Measurements from ENCODE around the gene CCDC134.

Gene CCDC134

GRCh38 chr22:41810022-41810421, 9.5 kb downstream of the CCDC134 start:
- H3K4me3 Mint-ChIP-seq = no peak overlapping the region

GRCh38 chr22:41812805-41813545, 12.5 kb downstream of the CCDC134 start:
- Mint-ChIP-seq H3K9me3 (no peaks in the 10 kb centered on the region), H3K36me3 (peaks cover 53% of the 10 kb centered on the region)
- ATAC-seq = no peak

More at GRCh38 chr22:41810022-41810421, 9.5 kb downstream of the CCDC134 start:
- ATAC-seq = no peak
- H3K9me3 Mint-ChIP-seq = no peaks in the 10 kb centered on the region
- peaks cover 37% of the 10 kb centered on the region for H3K36me3 Mint-ChIP-seq
- no peak for DNase-seq (ENCODE audit: low spot score in 2 of 2)
- no peak overlapping the region for H3K27ac Mint-ChIP-seq
- H3K4me1 Mint-ChIP-seq = peaks cover 1% of the 10 kb centered on the region

GRCh38 chr22:41813726-41814410, 13.4 kb downstream of the CCDC134 start:
- H3K36me3 Mint-ChIP-seq = peaks cover 52% of the 10 kb centered on the region
- DNase-seq (ENCODE audit: low spot score in 2 of 2) = no peak
- H3K27ac Mint-ChIP-seq = peak overlapping the region; percentile 23
- H3K9me3 Mint-ChIP-seq = no peaks in the 10 kb centered on the region
- ATAC-seq = no peak
- H3K4me1 Mint-ChIP-seq = no peaks in the 10 kb centered on the region
- H3K4me3 Mint-ChIP-seq = no peak overlapping the region

More at GRCh38 chr22:41812805-41813545, 12.5 kb downstream of the CCDC134 start:
- H3K4me1 Mint-ChIP-seq = no peaks in the 10 kb centered on the region
- no peak for DNase-seq (ENCODE audit: low spot score in 2 of 2)
- no peak overlapping the region for H3K27ac Mint-ChIP-seq
- no peak overlapping the region for H3K4me3 Mint-ChIP-seq

- Mint-ChIP-seq H3K9me3 (no peaks in the 10 kb centered on the region), H3K4me1 (peaks cover 3% of the 10 kb centered on the region), H3K27ac (no peak overlapping the region), H3K4me3 (no peak overlapping the region), H3K36me3 (peaks cover 34% of the 10 kb centered on the region)
- ATAC-seq (no peak), DNase-seq (ENCODE audit: low spot score in 2 of 2) (no peak)
Measured at GRCh38 chr22:41815716-41816115, 15.2 kb downstream of the CCDC134 start.

- Mint-ChIP-seq H3K4me1 (peaks cover 7% of the 10 kb centered on the region), H3K27ac (no peak overlapping the region), H3K4me3 (no peak overlapping the region), H3K9me3 (no peaks in the 10 kb centered on the region), H3K36me3 (peaks cover 29% of the 10 kb centered on the region)
- DNase-seq (ENCODE audit: low spot score in 2 of 2) (no peak), ATAC-seq (no peak)
Measured at GRCh38 chr22:41816241-41816640, 15.8 kb downstream of the CCDC134 start.

- H3K4me3 Mint-ChIP-seq = no peak overlapping the region
- no peak for ATAC-seq
- no peaks in the 10 kb centered on the region for H3K9me3 Mint-ChIP-seq
- no peak for DNase-seq (ENCODE audit: low spot score in 2 of 2)
- no peak overlapping the region for H3K27ac Mint-ChIP-seq
- peaks cover 33% of the 10 kb centered on the region for H3K36me3 Mint-ChIP-seq
- peaks cover 13% of the 10 kb centered on the region for H3K4me1 Mint-ChIP-seq
Measured at GRCh38 chr22:41816871-41817270, 16.4 kb downstream of the CCDC134 start.

GRCh38 chr22:41818011-41818410, 17.5 kb downstream of the CCDC134 start:
- H3K27ac Mint-ChIP-seq = no peak overlapping the region
- ATAC-seq = no peak
- no peak overlapping the region for H3K4me3 Mint-ChIP-seq
- H3K4me1 Mint-ChIP-seq = peaks cover 24% of the 10 kb centered on the region
- H3K36me3 Mint-ChIP-seq = peaks cover 40% of the 10 kb centered on the region
- H3K9me3 Mint-ChIP-seq = no peaks in the 10 kb centered on the region
- no peak for DNase-seq (ENCODE audit: low spot score in 2 of 2)

- no peak for ATAC-seq
- peaks cover 46% of the 10 kb centered on the region for H3K36me3 Mint-ChIP-seq
Measured at GRCh38 chr22:41818596-41818995, 18.1 kb downstream of the CCDC134 start.

GRCh38 chr22:41819257-41819656, 18.8 kb downstream of the CCDC134 start:
- Mint-ChIP-seq H3K4me3 (no peak overlapping the region), H3K27ac (peak overlapping the region; percentile 74)
- DNase-seq (ENCODE audit: low spot score in 2 of 2) = no peak

More at GRCh38 chr22:41818596-41818995, 18.1 kb downstream of the CCDC134 start:
- H3K9me3 Mint-ChIP-seq = no peaks in the 10 kb centered on the region
- peaks cover 27% of the 10 kb centered on the region for H3K4me1 Mint-ChIP-seq
- DNase-seq (ENCODE audit: low spot score in 2 of 2) = no peak
- no peak overlapping the region for H3K27ac Mint-ChIP-seq
- H3K4me3 Mint-ChIP-seq = no peak overlapping the region

GRCh38 chr22:41820447-41820846, 20.0 kb downstream of the CCDC134 start:
- Mint-ChIP-seq H3K27ac (peak overlapping the region; percentile 82), H3K4me1 (peaks cover 44% of the 10 kb centered on the region), H3K9me3 (no peaks in the 10 kb centered on the region), H3K4me3 (no peak overlapping the region), H3K36me3 (peaks cover 33% of the 10 kb centered on the region)
- DNase-seq (ENCODE audit: low spot score in 2 of 2) = no peak
- no peak for ATAC-seq

More at GRCh38 chr22:41819257-41819656, 18.8 kb downstream of the CCDC134 start:
- no peaks in the 10 kb centered on the region for H3K9me3 Mint-ChIP-seq
- peaks cover 42% of the 10 kb centered on the region for H3K36me3 Mint-ChIP-seq
- H3K4me1 Mint-ChIP-seq = peaks cover 34% of the 10 kb centered on the region
- ATAC-seq = no peak

- Mint-ChIP-seq H3K4me1 (peaks cover 49% of the 10 kb centered on the region), H3K9me3 (no peaks in the 10 kb centered on the region), H3K4me3 (no peak overlapping the region), H3K36me3 (peaks cover 26% of the 10 kb centered on the region), H3K27ac (peak overlapping the region; percentile 82)
- DNase-seq (ENCODE audit: low spot score in 2 of 2) (no peak), ATAC-seq (peak; percentile 2)
Measured at GRCh38 chr22:41821471-41822316, 21.2 kb downstream of the CCDC134 start.

- no peaks in the 10 kb centered on the region for H3K9me3 Mint-ChIP-seq
- ATAC-seq (peak; percentile 95), DNase-seq (ENCODE audit: low spot score in 2 of 2) (peak in 1 of 2 donors; percentile 73)
- peaks cover 26% of the 10 kb centered on the region for H3K36me3 Mint-ChIP-seq
- H3K4me3 Mint-ChIP-seq = peak overlapping the region; percentile 10
- peaks cover 57% of the 10 kb centered on the region for H3K4me1 Mint-ChIP-seq
- H3K27ac Mint-ChIP-seq = peak overlapping the region; percentile 82
Measured at GRCh38 chr22:41822317-41823057, 22.0 kb downstream of the CCDC134 start.

- peaks cover 70% of the 10 kb centered on the region for H3K4me1 Mint-ChIP-seq
Measured at GRCh38 chr22:41823797-41824196, 23.3 kb downstream of the CCDC134 start.

GRCh38 chr22:41825376-41825775, 24.9 kb downstream of the CCDC134 start:
- Mint-ChIP-seq H3K4me3 (no peak overlapping the region), H3K27ac (peak overlapping the region; percentile 82), H3K9me3 (no peaks in the 10 kb centered on the region), H3K36me3 (peaks cover 26% of the 10 kb centered on the region), H3K4me1 (peaks cover 70% of the 10 kb centered on the region)
- ATAC-seq = no peak
- no peak for DNase-seq (ENCODE audit: low spot score in 2 of 2)

More at GRCh38 chr22:41823797-41824196, 23.3 kb downstream of the CCDC134 start:
- DNase-seq (ENCODE audit: low spot score in 2 of 2) (no peak), ATAC-seq (no peak)
- Mint-ChIP-seq H3K4me3 (no peak overlapping the region), H3K36me3 (peaks cover 26% of the 10 kb centered on the region), H3K27ac (peak overlapping the region; percentile 82), H3K9me3 (no peaks in the 10 kb centered on the region)
